Neural cell (in vitro differentiated cells): ENCODE measurements around the gene LRFN5.

ENCODE experiments used
- CTCF ChIP-seq: fragments of 450-650 bp; IDR thresholded peaks from 2 replicates; pipeline ENCODE4 v1.5.1; 2014; ENCODE audit warnings: antibody characterized with exemption, mild to moderate bottlenecking, moderate library complexity; ENCODE audit not compliant: poor library complexity, severe bottlenecking
- EP300 ChIP-seq: fragments of 450-650 bp; conservative IDR thresholded peaks from 2 replicates; pipeline ENCODE4 v1.6.1; 2014; ENCODE audit warnings: antibody characterized with exemption, mild to moderate bottlenecking, moderate library complexity; ENCODE audit not compliant: poor library complexity, severe bottlenecking
- EZH2 ChIP-seq: fragments of 200-600, 300-800 bp; shearing (Covaris generic), sonication (generic); IDR thresholded peaks from 2 replicates; pipeline ENCODE4 v1.6.1; 2014; ENCODE audit warnings: antibody characterized with exemption, low read length, borderline replicate concordance, mild to moderate bottlenecking; ENCODE audit not compliant: insufficient read depth, poor library complexity, severe bottlenecking
- MXI1 ChIP-seq: fragments of 450-650 bp; conservative IDR thresholded peaks from 2 replicates; pipeline ENCODE4 v1.6.1; 2014; ENCODE audit warnings: antibody characterized with exemption, mild to moderate bottlenecking; ENCODE audit not compliant: poor library complexity, severe bottlenecking
- POLR2AphosphoS5 ChIP-seq: IDR thresholded peaks from 2 replicates; pipeline ENCODE4 v1.6.1; 2012
- RAD21 ChIP-seq: fragments of 450-650 bp; conservative IDR thresholded peaks from 2 replicates; pipeline ENCODE4 v1.6.1; 2014; ENCODE audit warnings: antibody characterized with exemption, mild to moderate bottlenecking, moderate library complexity
- REST ChIP-seq: IDR thresholded peaks from 2 replicates; pipeline ENCODE4 v1.6.1; 2012; ENCODE audit warnings: borderline replicate concordance
- SMC3 ChIP-seq: fragments of 450-650 bp; conservative IDR thresholded peaks from 2 replicates; pipeline ENCODE4 v1.6.1; 2014; ENCODE audit warnings: antibody characterized with exemption, mild to moderate bottlenecking, moderate library complexity; ENCODE audit not compliant: poor library complexity
- TAF1 ChIP-seq: IDR thresholded peaks from 2 replicates; pipeline ENCODE4 v1.6.1; 2012; ENCODE audit warnings: low read depth

DNA sequence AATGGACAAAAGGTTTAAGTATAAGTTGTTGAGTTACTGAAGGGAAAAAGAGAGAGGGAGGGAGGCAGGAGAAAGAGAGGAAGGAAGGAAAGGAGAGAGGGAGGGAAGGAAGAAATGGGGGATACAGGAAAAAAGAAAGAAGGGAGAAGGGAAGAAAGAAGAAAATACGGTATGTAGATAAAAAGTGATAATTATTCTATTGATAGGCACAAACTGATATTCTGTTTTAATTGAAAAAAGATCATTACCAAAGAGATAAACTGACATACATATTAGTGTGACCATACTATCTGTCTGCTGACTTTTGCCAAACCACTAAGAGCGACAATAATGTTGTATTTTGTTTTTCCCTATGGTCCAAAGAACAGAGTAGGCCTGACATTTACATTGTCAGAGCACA is 154.5 kb downstream of the LRFN5 start:
- no peak for TF ChIP-seq CTCF
- TF ChIP-seq EZH2 = no peak
- no peak for TF ChIP-seq REST
- no peak for TF ChIP-seq RAD21
- no peak for TF ChIP-seq MXI1
- TF ChIP-seq EP300 = no peak
- TF ChIP-seq TAF1 = no peak
- TF ChIP-seq POLR2AphosphoS5 = no peak
- no peak for TF ChIP-seq SMC3
